Activated CD4-positive, alpha-beta T cell treated with anti-CD3 and anti-CD28 coated beads, Interleukin-10, Interleukin-2, amounts not matched to agents 100 ng/mL and 50 ng/mL, durations not matched to agents 16 hours and 8 hours (primary cell): ENCODE measurements around the gene G3BP1.
"Not testable (repeated sequence)": the region's sequence is repeated elsewhere in the genome, so short reads cannot be mapped to it uniquely, and the experiment has no call there.

Source experiments
- DNase-seq: peaks from one replicate; pipeline ENCODE4 v3.0.0-alpha.2; 2020

The G3BP1 gene

DNA sequence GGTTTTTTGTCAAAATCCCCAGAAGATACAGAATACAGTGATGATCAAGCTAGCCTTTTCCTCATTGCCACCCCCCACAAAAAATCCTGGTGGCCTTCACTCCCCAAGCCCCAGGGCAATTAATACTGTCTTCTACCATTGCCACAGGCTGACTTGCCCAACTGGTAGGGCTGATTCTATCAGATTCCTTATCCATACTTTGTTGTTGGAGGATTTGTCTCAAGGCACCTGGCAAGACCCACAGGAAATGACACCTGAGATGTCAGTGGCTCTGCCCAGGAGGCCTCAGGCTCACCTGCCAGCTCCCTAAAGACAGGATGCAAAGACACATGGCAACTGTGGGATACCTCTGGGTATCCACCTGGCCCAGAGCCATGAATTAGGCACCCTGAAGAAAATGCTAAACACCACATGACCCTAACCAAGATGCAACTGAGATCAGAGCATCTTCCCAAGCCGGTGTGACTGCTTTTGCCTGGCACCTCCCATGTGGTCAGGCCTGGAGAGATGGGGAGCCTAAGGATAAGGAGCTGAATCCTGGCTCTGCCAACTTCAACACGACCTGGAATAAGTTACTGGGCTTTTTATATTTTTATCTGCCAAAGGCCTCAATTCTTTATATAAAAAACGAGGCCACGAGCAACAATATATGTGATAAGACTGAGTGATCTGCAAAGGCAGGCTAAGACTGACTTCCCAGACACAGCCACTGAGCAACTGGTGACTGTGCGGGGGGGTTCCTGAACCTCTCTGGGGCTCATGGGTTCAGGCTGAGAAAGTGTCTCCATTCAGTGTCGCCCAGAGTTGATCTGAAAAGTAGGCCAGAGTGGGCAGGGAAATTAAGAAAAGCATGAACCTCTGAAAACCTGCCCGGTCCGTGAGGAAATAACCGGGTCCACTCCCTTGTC is 14.3 kb upstream of the G3BP1 start:
- no peak for DNase-seq

DNA sequence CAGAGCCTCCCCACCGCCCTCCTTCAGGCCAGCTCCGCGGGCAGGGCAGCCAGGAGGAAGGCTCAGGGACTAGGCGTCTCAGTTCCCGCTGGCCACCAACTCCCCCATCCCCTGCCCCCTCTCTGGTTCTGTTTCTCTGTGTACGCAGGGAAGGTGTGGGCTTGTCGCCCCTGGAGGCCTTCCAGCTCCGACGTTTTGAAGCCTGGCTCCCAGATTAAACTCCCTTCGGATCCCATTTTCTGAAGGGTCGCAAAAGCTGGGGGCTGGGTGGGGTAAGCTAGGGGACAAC is 13.7 kb upstream of the G3BP1 start:
- DNase-seq, result no peak

DNA sequence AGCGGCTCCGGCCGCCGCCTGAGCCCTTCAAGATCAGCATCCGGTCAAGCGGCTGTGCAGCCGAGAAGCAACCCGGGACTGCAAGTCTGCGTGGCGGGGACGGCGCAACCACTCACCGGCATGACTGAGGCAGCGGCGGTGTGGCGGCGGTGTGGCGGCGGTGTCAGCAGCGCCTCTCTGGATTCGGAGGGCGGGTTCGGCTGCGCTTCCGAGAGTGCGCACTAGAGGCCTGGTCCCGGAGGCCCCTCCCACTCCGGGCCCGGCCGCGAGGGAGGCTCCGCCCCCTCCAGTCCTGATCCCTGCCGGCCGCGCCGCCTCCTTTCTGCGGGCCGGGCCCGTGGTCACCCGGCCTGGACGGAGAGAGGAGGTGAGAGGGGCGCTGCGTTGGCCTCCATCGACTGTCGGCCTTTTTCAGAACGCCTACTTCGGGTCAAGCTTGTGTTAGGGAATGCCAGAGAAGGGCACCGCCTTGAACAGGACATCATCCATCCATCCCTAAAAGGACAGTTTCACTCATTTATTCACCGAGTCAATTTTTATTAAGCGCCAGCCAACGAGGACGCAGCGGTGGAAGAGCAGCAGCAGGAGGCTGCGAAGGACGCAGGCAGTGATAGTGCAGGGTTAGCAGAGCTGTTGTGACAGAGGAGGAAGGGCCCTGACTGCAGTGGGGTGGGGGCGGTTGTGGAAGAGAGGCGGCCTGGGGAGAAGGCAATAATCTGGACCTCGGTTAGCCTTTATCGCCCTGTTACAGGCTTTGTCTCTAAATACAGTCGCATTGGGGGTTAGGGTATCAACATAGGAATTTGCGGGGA is 13.1 kb upstream of the G3BP1 start, which contains the start of gene ATOX1:
Gene ATOX1, minus strand, starts transcription at position 202 of the 812 bp plus-strand sequence. Its CDS starts 80 bp downstream, at position 122.
- DNase-seq, result peak; percentile 95

DNA sequence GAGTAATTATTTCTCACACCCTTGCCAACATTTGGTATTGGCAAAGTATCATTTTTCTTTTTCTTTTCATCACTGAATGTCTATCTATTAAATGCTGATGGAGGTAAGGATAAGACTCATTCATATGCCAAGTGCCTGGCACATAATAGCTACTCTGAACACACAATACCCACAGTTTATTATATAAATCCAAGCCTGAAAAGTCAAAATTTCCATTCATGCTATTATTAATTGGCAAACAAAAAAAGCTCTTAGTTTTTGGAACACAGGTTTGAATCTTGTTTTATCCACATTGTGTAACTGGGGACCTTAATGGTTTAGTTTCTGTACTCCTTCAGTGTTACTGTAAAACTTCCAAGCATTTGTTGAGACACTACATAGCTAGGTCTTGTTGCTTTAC is 7.0 kb upstream of the G3BP1 start:
- no peak for DNase-seq

DNA sequence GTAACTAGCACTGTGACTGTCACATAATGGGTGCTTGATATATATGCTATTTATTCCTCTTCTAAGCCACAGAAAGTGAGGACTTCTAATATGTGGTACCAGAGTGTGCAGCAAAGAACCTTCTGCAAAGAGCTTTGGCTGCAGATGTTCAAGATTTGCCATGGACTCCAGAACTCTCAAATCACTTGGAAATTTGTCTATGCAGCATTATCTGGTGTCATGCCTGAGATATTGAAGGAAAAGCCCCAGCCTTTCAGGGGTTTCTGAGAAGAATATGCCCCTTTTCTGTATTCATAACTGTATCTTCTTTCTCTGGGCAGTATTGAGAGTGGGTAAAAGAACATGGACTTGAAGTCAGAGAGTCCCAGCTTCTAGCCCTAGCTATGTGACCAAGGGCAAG is 4.8 kb upstream of the G3BP1 start:
- no peak for DNase-seq

DNA sequence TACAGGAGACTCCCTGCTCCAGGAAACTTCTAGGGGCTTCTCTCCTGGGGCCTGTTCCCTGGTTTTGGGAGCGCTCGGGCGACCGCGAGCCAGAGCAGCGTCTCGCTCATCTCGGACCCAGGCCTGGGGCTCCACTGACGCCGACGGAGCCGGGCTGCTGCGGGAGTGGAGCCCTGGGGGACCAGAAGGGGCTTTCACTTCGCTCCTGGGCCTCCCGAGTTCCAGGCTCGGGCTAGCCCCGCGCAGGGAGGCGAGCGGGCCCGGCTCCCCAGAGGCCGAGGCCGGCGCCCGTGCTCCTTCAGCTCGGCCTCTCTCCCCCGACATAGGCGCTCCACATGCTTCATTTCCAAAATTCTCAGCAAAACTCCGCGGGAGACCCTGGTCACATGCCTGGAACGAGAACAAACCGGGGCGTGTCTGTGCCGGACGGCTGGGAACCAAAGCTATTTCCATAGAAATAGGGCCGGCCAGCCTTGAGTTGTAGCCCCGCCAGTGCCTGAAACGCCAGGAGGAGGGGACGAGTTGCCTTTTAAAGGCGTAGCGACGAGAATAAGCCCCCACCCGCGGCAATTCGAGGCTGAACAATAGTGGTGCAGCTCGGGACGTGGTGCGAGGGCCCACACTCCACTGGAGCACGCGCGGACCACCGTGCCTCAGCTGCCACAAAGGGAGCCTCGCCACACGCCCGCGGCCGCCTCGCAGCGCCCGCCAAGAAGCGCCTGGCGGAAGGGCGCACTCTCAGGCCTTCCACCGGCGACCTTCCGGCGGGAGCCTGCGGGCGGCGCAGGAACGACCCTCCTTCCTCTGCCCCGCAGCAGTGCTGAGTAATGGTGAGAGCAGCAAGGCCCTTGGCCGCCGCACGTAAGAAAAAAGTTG is 1.1 kb upstream of the G3BP1 start:
- no peak for DNase-seq

DNA sequence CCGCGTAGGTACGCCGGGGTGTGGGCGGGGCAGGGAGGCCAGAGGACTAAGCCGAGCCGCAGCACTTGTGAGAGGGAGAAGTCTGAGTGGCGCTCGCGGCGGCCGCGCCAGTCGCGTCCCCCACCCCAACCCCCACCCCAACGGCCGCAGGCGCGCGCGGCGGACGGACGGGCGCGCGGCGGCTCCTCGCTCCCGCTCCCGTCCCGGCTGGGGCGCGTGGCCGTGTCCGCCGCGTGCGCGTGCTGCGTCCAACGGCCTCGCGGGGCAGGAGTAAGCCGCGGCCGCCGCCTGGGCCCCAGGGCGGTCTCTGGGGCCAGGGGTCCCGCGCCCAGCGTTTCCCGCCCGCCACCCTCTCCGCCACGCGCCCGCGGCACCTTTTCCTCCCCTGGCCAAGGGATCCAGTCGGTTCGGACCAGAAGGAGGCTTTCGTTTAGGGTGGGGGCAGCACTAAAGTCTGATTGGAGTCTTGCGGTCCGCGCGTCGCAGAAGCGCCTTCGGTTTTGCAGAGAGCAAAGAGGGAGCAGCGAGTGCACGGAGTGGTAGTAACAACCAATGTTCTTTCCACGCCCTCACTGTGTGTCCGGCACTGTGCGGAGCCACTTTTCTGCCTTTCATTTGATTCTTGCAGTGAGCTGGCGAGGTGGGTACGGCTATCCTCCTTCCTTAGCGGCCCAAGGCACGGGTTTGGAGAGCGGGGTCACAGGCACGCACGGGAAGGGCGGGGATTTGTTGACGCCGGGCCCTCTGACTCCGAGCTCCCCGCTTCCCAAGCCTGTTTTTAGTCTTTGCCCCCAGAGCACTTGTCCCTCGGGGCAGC is 483 bp downstream of the G3BP1 start:
- DNase-seq, result peak; percentile 45

DNA sequence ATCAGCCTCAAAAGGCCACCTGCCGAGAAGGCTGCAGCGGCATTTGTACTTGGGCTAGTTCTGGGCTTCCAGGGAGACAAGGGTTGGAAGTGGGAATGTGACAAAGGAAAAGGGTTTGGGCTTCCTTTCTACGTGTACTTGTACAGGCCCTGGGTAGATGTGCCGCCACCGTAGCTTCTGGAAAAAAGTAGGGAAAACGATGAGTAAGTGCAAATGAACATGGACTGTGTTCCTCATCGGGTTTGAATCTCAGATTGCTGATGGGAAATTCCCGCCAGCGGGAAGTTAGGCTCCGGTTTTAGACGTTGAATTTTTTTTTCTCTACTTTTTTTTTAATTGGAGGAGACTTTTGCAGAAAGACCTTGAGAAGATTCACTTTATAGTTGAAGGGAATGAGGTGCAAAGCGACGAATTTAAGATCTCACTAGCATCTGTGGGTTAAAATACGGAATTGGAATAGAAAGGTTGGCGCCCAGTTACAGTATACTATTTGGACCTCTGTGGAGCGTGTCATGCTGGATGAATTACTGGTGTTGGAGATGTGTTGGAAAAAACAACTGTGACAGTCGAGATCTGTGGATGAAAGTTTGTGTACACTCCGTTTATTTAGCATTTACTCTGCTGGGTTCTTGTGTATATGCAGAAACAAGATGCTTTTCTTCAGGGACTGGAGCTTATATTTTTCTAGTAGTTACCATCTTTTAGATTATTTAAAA is 1.2 kb downstream of the G3BP1 start:
- DNase-seq, result no peak

DNA sequence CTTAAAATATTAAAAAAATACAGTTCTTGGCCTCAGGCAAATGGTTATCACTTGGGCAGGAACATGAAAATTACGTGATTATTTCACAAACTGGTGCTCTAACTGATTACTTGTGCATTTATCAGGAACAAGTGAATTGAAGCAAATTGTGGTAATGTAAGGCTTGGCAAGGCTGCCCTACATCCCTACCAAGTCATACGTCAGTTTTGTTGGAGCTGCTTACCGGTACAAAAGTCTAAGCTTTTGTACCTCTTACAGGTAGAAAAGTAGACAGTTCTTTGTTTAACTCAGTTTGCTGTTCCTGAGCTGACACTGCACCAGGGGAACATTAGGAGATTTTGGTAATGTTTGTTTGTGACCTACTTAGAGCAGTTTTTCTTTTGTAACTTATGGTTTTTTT is 2.2 kb downstream of the G3BP1 start:
- no peak for DNase-seq

DNA sequence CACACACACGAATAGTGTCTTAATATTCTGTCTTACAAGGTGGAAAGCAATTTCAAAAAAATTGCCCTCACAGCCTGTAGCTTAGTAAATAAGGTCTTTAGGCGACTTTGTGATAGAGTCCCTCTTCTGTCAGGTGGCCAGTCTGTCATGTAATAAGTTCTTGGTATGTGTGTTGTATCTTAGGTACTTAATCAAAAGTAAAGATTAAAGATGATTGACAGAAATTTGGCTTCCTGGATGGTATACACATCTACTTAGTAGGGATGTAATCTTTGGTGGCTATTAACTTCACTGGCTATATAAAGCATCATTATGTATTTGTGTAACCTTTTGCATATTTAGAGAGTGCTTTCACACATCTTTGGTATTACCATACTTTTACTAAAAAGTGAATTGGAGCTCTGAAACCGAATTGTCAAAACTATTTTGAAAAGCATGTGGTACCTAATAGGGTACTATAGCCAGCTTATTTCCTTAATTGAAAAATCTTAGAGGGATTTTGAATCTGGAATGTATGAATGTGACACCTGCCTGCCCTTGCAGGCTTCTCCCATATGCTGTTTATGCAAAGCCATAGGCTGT is 3.4 kb downstream of the G3BP1 start:
- DNase-seq, result no peak

DNA sequence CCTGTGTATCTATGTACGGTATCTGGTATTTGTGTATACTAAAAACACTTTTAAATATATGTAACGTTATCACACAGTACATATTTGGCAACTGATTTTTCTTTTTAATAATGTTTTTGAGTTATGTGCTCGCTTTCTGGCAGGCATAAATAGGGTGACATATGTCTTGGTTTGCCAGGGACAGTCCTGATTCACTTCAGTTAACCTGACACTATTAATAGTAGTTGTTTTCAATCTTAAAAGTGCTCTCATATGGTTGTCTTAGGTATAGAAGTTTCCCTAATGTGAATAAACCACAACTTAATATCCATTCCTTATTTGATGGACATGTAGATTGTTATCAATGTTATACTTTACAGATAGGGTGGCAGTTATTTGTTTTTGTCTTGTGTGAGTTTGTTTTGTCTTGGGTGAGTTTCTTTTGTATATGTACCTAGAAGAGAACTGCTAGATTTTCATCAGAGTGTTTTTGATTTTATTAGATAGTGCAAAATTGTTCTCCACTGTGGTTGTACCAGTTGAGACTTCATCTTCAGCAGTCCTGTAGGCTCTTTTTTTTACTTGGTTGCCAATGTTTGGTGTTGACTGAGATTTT is 7.9 kb downstream of the G3BP1 start:
- no peak for DNase-seq

DNA sequence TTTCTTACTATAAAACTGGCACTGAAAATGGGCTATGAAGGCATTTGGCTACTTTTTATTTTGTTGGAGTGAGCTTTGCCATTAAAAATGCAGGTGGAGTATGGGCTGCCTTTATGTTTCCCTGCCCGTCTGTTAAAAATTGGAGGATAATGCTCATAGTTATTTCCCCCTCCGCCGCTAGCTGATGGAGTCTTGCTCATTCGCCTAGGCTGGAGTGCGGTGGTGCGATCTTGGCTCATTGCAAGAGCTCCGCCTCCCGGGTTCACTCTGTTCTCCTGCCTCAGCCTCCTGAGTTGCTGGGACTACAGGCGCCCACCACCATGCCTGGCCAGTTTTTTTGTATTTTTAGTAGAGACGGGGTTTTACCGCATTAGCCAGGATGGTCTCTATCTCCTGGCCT is 8.6 kb downstream of the G3BP1 start:
- no peak for DNase-seq

DNA sequence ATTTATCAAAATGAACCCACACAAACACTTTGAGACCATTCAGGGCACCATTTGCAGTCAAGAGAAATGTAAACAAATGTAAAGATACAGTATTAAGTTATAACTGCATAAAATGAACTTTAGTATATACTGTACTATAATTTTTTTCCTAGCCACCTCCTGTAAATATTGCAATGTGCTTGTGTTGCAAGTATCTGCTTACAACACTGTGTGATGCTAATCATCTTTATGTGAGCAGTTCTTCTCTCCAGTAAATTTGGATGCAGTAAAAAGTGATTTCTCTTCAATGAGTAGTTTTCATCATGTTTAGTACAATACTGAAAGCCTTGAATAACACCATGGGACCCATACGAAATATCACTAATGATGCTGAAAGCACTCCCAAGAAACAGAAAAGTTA is 9.4 kb downstream of the G3BP1 start:
- DNase-seq, result no peak

DNA sequence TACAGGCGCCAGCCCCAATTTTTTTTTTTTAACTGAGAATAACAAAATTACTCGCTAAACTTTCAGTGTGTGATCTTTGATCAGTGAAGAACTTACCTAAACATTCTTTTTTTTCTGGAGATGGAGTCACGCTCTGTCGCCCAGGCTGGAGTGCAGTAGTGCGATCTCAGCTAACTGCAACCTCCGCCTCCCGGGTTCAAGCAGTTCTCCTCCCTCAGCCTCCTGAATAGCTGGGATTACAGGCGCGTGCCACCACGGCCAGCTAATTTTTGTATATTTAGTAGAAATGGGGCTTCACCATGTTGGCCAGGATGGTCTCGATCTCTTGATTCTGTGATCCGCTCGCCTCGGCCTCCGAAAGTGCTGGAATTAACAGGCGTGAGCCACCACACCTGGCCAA is 11.9 kb downstream of the G3BP1 start:
- DNase-seq, result not testable (repeated sequence)

DNA sequence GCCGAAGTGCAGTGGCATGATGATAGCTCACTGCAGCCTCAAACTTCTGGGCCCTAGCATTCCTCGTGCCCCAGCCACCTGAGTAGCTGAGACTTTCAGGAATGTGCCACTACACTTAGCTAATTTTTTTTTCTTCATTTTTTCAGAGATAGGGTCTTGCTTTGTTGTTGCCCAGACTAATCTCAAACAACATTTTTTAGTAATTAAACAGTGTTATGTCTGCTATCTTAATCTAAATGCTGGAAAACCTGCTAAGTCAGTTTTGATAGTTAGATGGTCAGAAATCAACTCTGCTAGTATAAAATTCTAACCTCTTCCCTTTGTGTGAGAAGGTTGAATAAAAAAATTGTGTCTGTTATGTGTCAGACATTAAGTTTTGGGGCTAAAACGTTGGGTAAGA is 12.4 kb downstream of the G3BP1 start:
- DNase-seq, result no peak

DNA sequence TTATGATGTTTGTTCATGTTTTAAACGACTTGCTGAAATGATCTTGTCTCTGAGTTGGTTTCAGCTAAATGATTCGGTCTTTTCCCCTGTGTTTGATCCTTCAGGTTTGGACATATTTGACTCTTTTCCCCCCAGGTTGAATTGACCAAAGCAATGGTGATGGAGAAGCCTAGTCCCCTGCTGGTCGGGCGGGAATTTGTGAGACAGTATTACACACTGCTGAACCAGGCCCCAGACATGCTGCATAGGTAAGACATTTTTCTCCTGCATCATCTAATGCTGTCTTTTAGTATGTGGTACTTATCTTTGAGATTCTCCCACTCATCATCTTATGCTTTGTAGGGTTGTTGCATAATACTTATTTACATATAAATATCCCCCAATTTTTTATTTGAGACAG is 14.7 kb downstream of the G3BP1 start:
- no peak for DNase-seq

DNA sequence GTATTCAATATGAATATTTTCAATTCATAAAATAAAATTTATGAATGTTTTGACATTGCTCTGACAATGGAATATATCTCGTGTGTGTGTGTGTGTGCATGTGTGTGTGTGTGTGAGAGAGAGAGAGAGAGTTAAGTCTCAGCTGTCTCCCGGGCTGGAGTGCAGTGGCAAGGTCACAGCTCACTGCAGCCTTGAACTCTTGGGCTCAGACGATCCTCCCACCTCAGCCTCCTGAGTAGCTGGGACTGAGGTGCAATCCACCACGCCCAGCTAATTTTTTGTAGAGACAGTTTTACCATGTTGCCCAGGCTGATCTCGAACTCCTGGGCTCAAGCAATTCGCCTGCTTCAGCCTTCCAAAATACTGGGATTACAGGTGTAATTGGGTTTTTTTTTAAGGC is 16.1 kb downstream of the G3BP1 start:
- no peak for DNase-seq

DNA sequence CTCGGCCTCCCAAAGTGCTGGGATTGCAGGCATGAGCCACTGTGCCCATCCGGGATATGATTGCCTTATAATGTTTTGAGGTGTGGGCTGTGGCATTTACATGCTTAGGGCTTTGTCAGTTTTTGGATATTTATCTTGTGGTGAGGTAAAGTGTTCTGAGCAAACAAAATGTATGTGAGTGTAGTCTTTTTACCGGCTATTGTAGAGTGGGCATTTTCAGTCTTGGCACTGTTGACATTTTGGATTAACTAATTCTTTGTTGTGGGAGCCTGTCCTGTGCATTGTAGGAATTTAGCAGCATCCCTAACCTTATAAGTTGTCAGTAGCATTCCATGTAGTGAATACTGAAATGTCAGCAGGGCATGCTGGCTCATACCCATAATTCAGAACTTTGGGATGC is 21.6 kb downstream of the G3BP1 start:
- DNase-seq, result no peak

DNA sequence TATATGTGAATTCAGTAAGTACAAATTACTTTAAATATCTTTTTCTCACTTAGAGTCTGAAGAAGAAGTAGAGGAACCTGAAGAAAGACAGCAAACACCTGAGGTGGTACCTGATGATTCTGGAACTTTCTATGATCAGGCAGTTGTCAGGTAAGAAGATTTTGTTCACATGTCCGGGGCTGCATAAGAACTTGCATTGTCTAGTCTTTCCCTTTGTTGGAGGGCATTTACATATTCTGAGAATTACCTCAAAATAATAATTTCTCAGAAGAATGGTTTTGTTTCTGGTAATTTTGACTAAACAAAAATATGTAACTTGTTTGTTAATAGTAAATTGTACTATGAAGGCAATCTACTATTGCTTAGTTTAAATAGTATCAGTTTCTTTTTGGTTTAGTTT is 23.7 kb downstream of the G3BP1 start:
- DNase-seq, result no peak

DNA sequence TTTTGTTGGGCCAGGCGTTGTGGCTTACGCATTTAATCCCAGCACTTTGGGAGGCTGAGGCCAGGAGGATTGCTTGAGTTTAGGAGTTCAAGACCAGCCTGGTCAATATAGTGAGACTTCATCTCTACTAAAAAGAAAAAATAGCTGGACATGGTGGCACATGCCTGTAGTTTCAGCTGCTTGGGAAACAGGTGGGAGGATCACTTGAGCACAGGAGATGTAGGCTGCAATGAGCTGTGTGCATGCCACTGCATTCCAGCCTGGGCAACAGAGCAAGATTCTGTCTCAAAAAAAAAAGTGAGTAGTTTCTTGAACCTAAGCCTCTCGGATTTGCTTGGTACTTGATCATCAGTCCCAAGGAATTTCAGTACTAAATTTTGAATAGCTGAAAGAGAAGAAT is 26.9 kb downstream of the G3BP1 start:
- DNase-seq, result no peak

DNA sequence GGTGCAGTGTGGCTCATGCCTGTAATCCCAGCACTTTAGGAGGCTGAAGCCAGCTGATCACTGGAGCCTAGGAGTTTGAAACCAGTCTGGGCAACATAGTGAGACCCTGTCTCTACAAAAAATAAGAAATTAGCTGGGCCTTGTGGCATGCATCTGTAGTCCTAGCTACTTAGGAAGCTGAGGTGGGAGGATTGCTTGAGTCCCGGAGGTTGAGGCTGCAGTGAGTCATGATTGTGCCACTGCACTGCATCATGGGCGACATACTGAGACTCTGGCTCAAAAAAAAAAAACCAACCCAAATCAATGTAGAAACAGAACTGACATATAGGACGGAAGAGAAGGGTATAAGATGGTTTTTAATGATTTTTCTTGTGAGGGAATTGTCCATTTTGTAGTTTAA is 27.7 kb downstream of the G3BP1 start:
- peak; percentile 35 for DNase-seq
